ENCODE data around the gene DNMT3B.

The DNMT3B gene

GRCh38 chr20:32823737-32824588, 61.8 kb downstream of the DNMT3B start:
- DNase-seq (ENCODE audit: low read depth), result no peak

- no peak for DNase-seq (ENCODE audit: low read depth)
Measured at GRCh38 chr20:32828029-32828680, 66.0 kb downstream of the DNMT3B start.

- DNase-seq (ENCODE audit: low read depth), result no peak
Measured at GRCh38 chr20:32829311-32830005, 67.3 kb downstream of the DNMT3B start.

GRCh38 chr20:32830437-32830836, 68.3 kb downstream of the DNMT3B start:
- DNase-seq (ENCODE audit: low read depth), result no peak

- DNase-seq (ENCODE audit: low read depth), result no peak
Measured at GRCh38 chr20:32831982-32832381, 69.8 kb downstream of the DNMT3B start.

- DNase-seq (ENCODE audit: low read depth), result no peak
Measured at GRCh38 chr20:32832664-32833063, 70.5 kb downstream of the DNMT3B start.

- no peak for DNase-seq (ENCODE audit: low read depth)
Measured at GRCh38 chr20:32834972-32835371, 72.8 kb downstream of the DNMT3B start.

- DNase-seq (ENCODE audit: low read depth), result no peak
Measured at GRCh38 chr20:32837157-32837556, 75.0 kb downstream of the DNMT3B start.

- no peak for DNase-seq (ENCODE audit: low read depth)
Measured at GRCh38 chr20:32839227-32839981, 77.2 kb downstream of the DNMT3B start.

GRCh38 chr20:32839982-32840285, 77.7 kb downstream of the DNMT3B start:
- no peak for DNase-seq (ENCODE audit: low read depth)

GRCh38 chr20:32841174-32841573, 79.0 kb downstream of the DNMT3B start:
- no peak for DNase-seq (ENCODE audit: low read depth)

GRCh38 chr20:32841632-32842031, 79.4 kb downstream of the DNMT3B start:
- no peak for DNase-seq (ENCODE audit: low read depth)

- no peak for DNase-seq (ENCODE audit: low read depth)
Measured at GRCh38 chr20:32842688-32843524, 80.7 kb downstream of the DNMT3B start.

- no peak for DNase-seq (ENCODE audit: low read depth)
Measured at GRCh38 chr20:32845786-32846185, 83.6 kb downstream of the DNMT3B start.

GRCh38 chr20:32846852-32847251, 84.7 kb downstream of the DNMT3B start:
- no peak for DNase-seq (ENCODE audit: low read depth)

GRCh38 chr20:32847964-32848363, 85.8 kb downstream of the DNMT3B start:
- DNase-seq (ENCODE audit: low read depth), result no peak

- no peak for DNase-seq (ENCODE audit: low read depth)
Measured at GRCh38 chr20:32848846-32849245, 86.7 kb downstream of the DNMT3B start.

- no peak for DNase-seq (ENCODE audit: low read depth)
Measured at GRCh38 chr20:32849577-32849976, 87.4 kb downstream of the DNMT3B start.

- no peak for DNase-seq (ENCODE audit: low read depth)
Measured at GRCh38 chr20:32855387-32855786, 93.2 kb downstream of the DNMT3B start.

GRCh38 chr20:32858189-32858588, 96.0 kb downstream of the DNMT3B start:
- no peak for DNase-seq (ENCODE audit: low read depth)
